Ectodermal cell (in vitro differentiated cells): Measurements from ENCODE around the gene PTGR3.

Experiments
- H3K27ac ChIP-seq: 2 replicates; pipeline ENCODE4 v1.7.0; 2013; ENCODE audit warnings: mild to moderate bottlenecking, low read depth, low read length; ENCODE audit not compliant: insufficient read depth, poor library complexity, severe bottlenecking
- H3K27me3 ChIP-seq: 2 replicates; pipeline ENCODE4 v1.7.0; 2013; ENCODE audit warnings: mild to moderate bottlenecking, low read length; ENCODE audit not compliant: insufficient read depth, control insufficient read depth, poor library complexity, severe bottlenecking
- H3K36me3 ChIP-seq: one replicate; pipeline ENCODE4 v1.7.0; 2013; ENCODE audit warnings: low read length; ENCODE audit not compliant: control insufficient read depth, insufficient read depth
- H3K4me1 ChIP-seq: one replicate; pipeline ENCODE4 v1.7.0; 2013; ENCODE audit warnings: low read length; ENCODE audit not compliant: control insufficient read depth, insufficient read depth
- H3K4me3 ChIP-seq: 2 replicates; pipeline ENCODE4 v1.7.0; 2013; ENCODE audit warnings: low read depth, low read length, control low read depth; ENCODE audit not compliant: insufficient read depth
- H3K9me3 ChIP-seq: 2 replicates; pipeline ENCODE4 v1.7.0; 2013; ENCODE audit warnings: mild to moderate bottlenecking, low read length, moderate library complexity; ENCODE audit not compliant: control insufficient read depth
- WGBS, 2 experiments: methylation state at CpG; one replicate each; pipeline ENCODE4 v1.1.7; 2013; ENCODE audit warnings: missing lambda C conversion rate in 2 of 2; 5-methylcytosine and 5-hydroxymethylcytosine counted together

The PTGR3 gene

DNA sequence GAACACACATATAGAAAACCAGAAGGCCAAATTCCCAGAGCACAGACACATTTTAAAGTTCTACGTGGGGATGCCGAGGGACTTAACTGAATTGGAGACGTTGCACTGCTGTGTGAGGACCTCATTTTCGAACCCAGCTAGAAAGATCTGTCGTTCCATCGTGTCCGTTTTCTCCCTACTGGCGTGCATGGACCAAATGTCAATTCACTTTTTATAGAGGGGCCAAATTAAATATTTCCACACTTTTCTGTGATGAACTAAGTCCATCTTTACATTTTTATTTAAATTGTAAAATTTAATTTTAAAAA, 966 bp upstream of the PTGR3 start:
- Histone ChIP-seq H3K36me3 (no peaks in the 10 kb centered on the region), H3K27me3 (peaks cover 90% of the 10 kb centered on the region), H3K9me3 (no peaks in the 10 kb centered on the region), H3K27ac (peak overlapping the region; percentile 26), H3K4me3 (peak overlapping the region; percentile 76), H3K4me1 (peaks cover 25% of the 10 kb centered on the region)
- WGBS, 2 experiments = 1 to 2% methylated on average over 8 of the region's 8 CpGs

DNA sequence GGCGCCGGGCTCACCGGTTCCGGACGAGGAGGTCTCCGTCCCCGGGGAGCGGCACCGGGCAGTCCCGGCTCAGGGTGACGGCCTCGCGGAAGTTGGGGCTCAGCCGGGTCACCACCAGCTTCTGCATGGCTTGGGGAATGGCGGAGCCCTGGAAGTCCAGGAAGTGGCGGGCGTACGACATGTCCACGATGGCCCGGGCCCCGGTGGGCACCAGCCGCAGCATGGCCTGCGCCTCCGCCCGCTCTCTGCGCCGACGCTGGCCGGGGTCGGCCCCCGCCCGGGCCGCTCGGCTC, 157 bp downstream of the PTGR3 start:
- Histone ChIP-seq H3K27me3 (peaks cover 90% of the 10 kb centered on the region), H3K36me3 (no peaks in the 10 kb centered on the region), H3K9me3 (no peaks in the 10 kb centered on the region), H3K4me3 (peak overlapping the region; percentile 76), H3K4me1 (peaks cover 28% of the 10 kb centered on the region), H3K27ac (no peak overlapping the region)
- WGBS, 2 experiments = 0% methylated on average over 34 of the region's 34 CpGs

DNA sequence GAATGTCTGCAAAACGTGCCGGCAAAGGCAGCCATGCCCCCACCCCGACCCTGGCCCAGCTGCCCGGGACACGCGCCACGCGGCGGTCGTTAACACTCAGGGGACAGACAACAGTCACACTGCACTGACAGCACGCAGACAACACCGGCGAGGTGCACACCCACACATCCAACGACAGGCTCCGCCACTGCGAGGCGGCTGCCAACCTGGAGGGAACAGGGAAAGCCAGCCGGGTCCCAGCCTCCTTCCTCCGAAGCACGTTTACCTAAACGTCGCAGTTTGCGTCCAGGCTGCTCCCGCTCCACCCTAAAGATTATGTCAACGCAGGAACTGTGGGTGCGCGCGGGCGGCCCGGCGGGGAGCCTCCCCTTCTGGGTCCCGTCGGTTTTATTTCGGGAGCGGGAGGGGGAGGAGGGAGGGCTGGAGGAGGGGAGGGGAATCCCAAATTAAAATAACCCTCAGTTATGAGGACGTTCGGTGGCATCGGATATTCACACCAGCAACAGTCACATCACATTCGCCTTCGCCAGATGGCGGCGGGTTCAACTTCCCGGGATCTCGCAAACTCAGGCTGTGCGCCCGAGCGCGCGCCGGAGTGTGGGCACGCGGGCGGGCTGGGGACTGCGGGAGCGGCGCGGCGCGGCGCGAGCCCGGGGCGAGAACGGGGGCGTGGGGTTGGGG, 644 bp downstream of the PTGR3 start:
- Histone ChIP-seq H3K27ac (no peak overlapping the region), H3K4me3 (peak overlapping the region; percentile 76), H3K27me3 (peaks cover 90% of the 10 kb centered on the region), H3K4me1 (peaks cover 28% of the 10 kb centered on the region), H3K9me3 (no peaks in the 10 kb centered on the region), H3K36me3 (no peaks in the 10 kb centered on the region)
- WGBS, 2 experiments = 1% methylated on average over 61 to 64 of the region's 65 CpGs

DNA sequence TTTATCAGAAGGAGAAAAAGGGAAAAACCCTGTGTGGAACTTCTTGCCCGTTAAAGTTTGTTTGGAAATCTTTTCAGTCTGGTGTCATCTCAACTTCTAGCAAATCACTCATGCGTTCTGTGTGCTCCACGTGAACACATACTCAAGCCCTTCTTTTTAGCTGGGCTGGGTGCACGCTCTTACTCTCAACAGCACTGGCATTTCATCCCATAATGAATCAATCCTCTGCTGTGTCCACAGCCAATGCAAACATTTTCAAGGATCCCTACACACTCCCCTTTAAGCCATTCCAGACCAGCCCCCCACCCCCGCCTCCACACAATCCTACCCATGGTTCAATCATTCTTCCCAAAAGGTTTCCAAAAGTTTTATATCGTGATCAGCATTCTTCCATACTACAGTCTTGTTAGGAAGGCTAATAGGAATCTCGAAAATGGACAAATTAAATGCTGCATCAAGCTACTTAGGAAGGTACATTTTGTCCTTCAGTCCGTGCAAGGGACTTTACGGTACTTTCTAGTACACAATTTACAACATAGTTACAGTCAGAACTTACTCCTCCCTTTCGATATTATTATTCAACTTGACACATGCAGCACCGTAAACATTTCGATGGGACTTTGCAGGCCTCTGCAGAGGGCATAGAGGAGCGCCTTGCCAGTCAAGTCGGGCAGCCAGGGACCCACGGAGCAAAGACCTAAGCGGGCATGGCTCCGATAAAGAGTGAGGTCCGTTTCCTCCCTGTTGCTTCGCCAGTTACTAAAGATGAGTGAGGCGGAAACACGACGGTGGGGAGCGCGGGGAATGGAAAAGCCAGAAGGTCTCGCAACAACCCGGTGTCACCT, 1.4 kb downstream of the PTGR3 start:
- WGBS, 2 experiments = 4% methylated on average over 26 of the region's 26 CpGs
- no peak overlapping the region for H3K27ac ChIP-seq
- H3K4me3 ChIP-seq = peak overlapping the region; percentile 76
- no peaks in the 10 kb centered on the region for H3K9me3 ChIP-seq
- H3K4me1 ChIP-seq = peaks cover 28% of the 10 kb centered on the region
- H3K27me3 ChIP-seq = peaks cover 90% of the 10 kb centered on the region
- H3K36me3 ChIP-seq = no peaks in the 10 kb centered on the region

DNA sequence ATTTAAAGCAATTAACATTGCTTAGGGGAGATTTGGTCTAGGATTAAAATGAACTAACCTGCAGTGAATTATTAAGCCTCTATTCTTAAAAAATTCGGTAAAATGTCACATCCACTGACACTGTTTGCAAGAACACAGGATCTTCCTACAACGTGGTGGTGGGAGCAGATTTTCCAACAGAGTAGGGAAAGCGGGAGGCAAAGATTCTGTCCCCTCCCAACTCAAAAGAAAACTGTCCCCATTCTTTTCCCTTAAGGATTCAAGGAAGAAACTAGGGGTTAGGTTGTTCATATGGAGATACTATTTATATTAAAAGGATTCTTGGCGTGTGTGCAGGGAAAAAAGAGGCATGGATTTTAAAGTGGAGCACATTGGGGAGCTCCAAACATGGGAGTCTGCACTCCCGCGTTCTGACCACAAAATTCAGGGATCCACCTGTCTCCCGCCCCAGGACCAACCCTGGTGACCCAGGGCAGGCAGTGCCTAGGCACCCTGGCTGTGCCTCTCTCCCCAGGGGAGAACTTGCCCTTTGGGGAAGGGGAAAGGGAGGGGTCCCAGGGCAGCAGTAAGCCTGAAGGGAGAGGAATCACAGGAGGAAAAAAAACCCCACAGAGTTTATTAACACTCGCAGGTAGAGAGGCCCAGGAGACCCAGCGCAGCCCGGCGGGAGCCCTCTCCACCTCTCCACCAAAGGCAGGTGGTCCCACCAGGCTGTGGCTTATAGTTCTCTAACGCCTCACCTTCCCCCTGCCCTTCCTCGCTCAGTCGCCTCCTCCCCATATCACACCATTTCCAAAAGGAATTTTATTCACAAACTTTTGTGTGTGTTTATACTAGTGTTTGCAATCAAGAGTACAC, 2.3 kb downstream of the PTGR3 start:
- H3K4me1 ChIP-seq = peaks cover 28% of the 10 kb centered on the region
- 1% methylated on average over 11 to 12 of the region's 14 CpGs for WGBS, 2 experiments
- no peak overlapping the region for H3K27ac ChIP-seq
- peaks cover 89% of the 10 kb centered on the region for H3K27me3 ChIP-seq
- no peaks in the 10 kb centered on the region for H3K36me3 ChIP-seq
- H3K9me3 ChIP-seq = no peaks in the 10 kb centered on the region
- H3K4me3 ChIP-seq = no peak overlapping the region

DNA sequence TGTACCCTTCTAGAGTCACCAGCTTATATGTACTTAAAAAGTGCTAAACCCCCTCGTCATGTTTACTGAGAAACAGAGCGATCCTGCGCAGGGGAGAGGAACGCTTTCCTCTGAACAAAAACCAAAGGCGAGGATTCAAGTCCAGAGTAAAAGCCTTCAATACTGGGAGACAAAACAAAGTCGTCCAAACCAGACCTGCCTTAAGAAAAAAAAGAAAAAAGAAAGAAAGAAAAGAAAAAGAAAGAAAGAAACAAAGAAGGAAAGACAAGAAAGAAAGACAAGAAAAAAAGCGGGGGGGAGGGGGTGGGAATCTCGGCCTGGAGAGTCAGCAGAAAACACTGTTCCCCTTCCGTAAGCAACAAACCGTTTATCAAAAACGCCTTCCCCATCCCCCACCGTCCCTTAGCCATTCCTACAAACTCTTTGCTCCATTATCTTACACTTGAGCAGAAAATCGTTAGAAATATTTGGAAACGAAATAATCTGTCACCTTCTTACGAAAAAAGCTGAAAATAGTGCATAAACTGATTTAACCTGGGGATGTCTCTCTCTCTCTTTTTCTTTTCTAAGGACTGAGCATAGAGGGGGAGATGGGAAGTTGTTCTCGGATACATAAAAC, 3.3 kb downstream of the PTGR3 start:
- peaks cover 81% of the 10 kb centered on the region for H3K27me3 ChIP-seq
- H3K4me1 ChIP-seq = peaks cover 28% of the 10 kb centered on the region
- H3K4me3 ChIP-seq = no peak overlapping the region

DNA sequence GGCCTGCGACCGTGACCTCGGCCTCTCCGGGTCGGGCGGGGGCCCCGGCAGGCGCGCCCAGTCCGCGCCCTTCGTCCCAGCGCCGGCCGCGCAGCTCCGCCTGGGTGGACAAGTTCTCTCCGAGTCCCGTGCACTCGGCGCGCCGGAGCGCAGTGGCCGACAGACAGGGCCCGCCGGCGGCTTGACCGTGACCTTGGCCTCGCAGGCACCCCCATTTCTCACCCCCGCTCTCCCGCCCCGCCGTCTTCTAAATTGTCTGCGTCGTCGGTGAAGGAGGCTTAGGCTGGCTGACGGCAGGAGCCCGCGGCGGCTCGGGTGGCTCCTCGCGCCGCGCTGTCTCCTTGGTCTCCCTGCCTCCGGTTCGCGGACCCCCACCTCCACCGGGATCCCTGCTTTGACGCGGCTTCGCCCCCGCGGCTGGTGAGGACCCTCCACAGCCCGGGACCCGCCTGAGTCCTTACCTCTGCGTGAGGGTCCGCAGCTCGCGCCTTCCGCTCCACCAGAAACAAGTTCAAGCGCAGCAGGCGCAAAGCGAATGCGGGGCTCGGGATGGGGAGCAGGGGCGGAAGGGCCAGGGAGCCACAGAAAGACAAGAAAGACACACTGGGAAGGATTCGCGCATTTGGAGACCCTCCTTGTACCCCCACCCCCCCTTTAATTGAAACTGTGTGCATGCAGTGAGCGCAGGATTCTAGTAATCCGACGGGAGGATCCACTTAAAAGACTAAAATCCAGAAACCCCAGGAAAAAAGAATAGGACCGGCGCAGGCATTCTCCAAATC, 4.0 kb downstream of the PTGR3 start:
- WGBS, 2 experiments = 1 to 2% methylated on average over 75 of the region's 75 CpGs
- H3K4me3 ChIP-seq = peak overlapping the region; percentile 20
- H3K9me3 ChIP-seq = no peaks in the 10 kb centered on the region
- H3K27me3 ChIP-seq = peaks cover 74% of the 10 kb centered on the region
- H3K4me1 ChIP-seq = peaks cover 24% of the 10 kb centered on the region
- H3K27ac ChIP-seq = no peak overlapping the region
- no peaks in the 10 kb centered on the region for H3K36me3 ChIP-seq

More for the DNA sequence above, 3.3 kb downstream of the PTGR3 start:
- Histone ChIP-seq H3K27ac (no peak overlapping the region), H3K36me3 (no peaks in the 10 kb centered on the region), H3K9me3 (no peaks in the 10 kb centered on the region)
- 0 to 2% methylated on average over 12 to 15 of the region's 16 CpGs for WGBS, 2 experiments

DNA sequence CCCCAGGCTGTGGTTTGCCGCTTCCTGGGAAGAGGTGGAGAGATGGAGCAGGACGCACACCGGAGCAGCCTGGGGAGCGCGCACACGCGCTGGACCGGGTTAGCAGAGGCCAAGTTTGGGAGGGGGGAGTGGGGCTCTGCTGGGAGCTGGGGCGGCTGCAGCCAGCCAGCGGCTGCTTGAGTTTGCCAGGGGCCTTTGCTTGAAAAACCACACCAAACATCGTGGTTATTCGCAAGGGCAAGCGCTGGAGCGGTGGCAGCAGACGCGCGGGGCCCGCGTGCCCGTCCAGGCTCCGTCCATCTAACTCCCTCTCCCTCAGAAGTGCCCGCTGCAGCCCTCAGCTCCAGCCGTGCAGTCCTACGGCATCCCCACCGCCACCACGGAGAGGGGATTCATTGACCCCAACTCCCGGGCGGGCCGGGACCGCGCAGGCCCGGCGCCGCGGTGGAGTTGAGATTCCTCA, 4.6 kb downstream of the PTGR3 start:
- peaks cover 24% of the 10 kb centered on the region for H3K4me1 ChIP-seq
- H3K27me3 ChIP-seq = peaks cover 68% of the 10 kb centered on the region
- H3K27ac ChIP-seq = no peak overlapping the region
- no peaks in the 10 kb centered on the region for H3K36me3 ChIP-seq
- WGBS, 2 experiments = 1% methylated on average over 35 of the region's 35 CpGs
- no peaks in the 10 kb centered on the region for H3K9me3 ChIP-seq
- H3K4me3 ChIP-seq = peak overlapping the region; percentile 20

DNA sequence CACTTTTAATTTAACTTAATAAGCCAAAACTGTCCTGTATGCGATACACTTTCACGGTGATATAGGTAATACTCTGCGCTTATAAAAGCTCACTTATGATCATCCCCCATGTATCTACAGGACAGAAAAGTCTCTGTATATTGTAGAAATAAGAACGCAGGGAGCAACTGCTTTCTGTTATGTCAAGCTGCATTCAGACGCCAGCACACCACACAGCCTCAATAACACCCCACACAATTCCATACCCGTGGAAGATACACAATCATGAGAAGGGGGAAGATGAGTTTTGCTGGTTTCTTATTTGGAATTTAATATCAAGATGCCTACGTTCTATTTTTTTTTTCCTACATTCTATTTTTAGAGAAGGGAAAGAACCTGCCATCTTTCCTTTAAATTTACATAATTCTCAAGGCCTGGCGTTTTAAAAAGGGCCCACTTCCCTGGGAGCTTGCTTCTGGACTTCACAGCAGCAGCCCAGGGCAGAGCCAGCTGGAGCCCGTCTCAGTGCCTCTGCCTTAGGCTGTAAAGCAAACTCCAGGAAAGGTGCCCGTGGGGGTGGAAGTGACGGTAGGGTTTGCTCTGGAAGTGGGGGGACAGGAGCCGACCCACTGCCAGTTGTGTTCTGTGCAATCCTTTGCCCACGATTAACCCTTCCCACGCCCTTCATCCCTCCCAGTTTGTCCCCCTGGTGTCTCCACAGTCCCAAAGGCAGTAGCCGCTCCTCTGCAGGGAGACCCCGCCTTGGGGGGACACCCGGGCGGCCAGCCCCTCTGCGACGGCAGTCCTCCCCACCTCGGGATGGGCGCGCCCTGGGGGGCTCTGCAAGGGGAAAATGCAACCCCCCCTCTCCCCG, 5.3 kb downstream of the PTGR3 start:
- Histone ChIP-seq H3K4me3 (peak overlapping the region; percentile 20), H3K27me3 (peaks cover 67% of the 10 kb centered on the region), H3K9me3 (no peaks in the 10 kb centered on the region), H3K4me1 (peaks cover 24% of the 10 kb centered on the region), H3K27ac (no peak overlapping the region), H3K36me3 (no peaks in the 10 kb centered on the region)
- 18 to 19% methylated on average over 21 to 22 of the region's 24 CpGs for WGBS, 2 experiments
